Measurements from ENCODE around the gene CTDSPL.

CTDSPL gene

DNA sequence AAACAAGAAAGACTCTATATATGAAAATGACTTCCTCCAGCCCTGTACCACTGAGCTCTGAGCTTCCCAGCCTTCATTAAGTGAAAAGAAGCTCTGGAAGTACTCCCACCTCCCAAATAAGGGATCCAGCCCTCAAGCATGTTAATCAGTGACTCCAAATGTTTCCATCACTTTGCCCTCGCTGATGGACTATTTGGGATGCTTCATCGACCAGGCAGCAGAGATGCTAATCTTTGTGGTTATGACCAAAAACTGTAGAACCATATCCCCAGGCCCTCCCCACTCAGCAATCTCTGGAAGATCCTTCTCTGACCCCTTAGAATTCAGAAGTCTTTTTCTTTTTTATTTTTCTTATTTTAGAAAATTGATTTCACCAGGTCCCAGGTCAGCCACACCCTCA lies 2.3 kb upstream of the CTDSPL start:
- no peaks in the 10 kb centered on the region for H3K9me3 ChIP-seq (ENCODE audit: low read length)
- peaks cover 19% of the 10 kb centered on the region for H3K4me1 ChIP-seq (ENCODE audit: insufficient read depth, low read length)
- H2AFZ ChIP-seq (ENCODE audit: low read depth, low read length): no peak overlapping the region
- no peaks in the 10 kb centered on the region for H3K27me3 ChIP-seq (ENCODE audit: insufficient read depth, low read length)
- no peak overlapping the region for H3K4me3 ChIP-seq (ENCODE audit: low read length)
- H3K36me3 ChIP-seq (ENCODE audit: insufficient read depth, low read length): no peaks in the 10 kb centered on the region

DNA sequence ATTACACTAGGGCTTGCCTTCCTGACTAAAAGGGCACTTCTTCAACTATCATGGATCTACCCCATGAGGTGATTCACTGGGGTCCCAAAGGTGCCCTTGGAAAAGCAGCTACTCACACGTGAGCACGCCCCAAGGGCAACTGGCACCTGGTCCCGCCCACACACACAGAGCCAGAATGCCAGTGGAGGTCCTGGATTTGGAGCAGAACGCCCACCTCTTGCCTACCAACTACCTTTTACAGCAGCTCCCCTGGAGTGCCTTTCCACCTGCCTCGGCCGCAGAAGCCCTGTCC lies 1.8 kb upstream of the CTDSPL start:
- H3K9me3 ChIP-seq (ENCODE audit: low read length): no peaks in the 10 kb centered on the region
- H3K4me1 ChIP-seq (ENCODE audit: insufficient read depth, low read length): peaks cover 19% of the 10 kb centered on the region
- no peaks in the 10 kb centered on the region for H3K27me3 ChIP-seq (ENCODE audit: insufficient read depth, low read length)
- no peaks in the 10 kb centered on the region for H3K36me3 ChIP-seq (ENCODE audit: insufficient read depth, low read length)
- H3K4me3 ChIP-seq (ENCODE audit: low read length): no peak overlapping the region
- no peak overlapping the region for H2AFZ ChIP-seq (ENCODE audit: low read depth, low read length)

DNA sequence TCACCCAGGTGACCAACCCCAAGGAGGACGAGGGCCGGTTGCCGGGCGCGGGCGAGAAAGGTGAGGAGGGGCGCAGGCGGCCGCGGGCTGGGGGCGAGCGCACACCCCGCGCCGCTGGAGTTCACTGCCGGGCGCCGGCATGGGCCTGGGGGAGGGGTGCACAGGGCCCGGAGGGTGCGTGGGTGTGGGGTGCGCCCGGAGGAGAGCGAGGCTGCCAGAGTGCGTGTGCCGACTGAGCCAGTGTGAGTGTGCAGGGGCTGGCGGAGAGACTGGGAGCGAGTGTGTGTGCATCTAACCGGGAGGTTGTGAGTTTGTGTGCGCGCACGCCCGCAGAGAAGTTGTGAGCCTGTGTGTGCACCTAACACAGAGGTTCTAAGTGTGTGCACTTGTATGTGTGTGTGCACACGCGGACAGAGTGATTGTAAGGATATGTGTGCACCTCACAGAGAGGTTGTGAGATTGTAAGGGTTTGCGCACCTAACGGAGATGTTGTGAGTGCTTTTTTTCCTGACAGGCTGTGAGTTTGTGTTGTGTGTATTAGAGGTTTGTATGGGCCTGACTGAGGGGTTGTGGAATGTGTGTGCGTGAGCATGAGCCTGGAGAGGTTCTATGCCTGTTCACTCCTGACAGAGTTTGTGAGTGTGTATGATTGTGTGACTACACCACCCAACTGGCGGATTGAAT lies 681 bp downstream of the CTDSPL start:
- Histone ChIP-seq H3K4me3 (ENCODE audit: low read length) (peak overlapping the region; percentile 49), H3K9me3 (ENCODE audit: low read length) (no peaks in the 10 kb centered on the region), H3K27me3 (ENCODE audit: insufficient read depth, low read length) (no peaks in the 10 kb centered on the region), H3K36me3 (ENCODE audit: insufficient read depth, low read length) (no peaks in the 10 kb centered on the region), H2AFZ (ENCODE audit: low read depth, low read length) (peak overlapping the region; percentile 7), H3K4me1 (ENCODE audit: insufficient read depth, low read length) (peaks cover 19% of the 10 kb centered on the region)

DNA sequence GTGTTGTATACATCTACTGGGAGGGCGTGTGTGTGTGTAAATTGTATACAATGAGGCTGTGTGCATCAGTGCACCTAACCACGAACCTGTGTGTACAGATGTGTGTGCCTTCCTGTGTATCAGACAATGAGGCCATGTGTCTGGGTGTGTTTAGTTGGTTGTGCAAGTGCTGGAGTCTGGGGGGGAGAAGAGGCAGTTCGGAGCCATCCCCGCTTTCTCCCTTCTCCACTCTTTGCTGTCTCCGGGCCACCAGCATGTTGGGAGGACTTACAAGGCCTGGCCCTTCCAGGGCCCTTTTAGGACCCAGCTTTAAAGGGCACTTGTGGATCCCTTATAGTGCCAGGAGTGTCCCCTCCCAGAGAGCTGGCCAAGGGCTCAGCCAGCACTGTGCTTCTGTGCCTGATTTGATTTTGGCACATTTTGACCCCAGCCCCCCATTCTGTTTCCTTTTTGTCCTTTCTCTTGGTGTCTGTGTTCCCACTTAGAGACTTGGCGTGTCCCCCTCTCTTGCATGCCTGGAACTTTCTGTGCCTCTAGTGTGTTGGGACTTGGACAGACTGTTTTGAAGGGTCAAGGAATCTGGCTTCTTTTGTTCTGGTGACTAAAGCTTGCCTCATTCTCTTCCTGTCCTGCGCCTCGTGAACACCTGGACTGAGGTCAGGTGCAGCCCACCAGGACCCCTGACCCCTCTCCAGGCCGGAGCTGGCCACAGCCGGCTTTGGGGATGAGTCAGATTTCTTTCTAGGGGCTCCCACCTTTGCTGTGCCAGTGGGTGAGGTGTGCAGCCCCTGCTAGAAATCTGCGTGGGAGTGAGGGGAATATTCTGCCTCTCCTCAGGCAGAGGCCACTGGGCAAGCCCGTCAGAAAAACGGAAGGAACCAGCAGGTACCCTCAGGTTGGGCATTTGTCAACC lies 1.5 kb downstream of the CTDSPL start:
- Histone ChIP-seq H2AFZ (ENCODE audit: low read depth, low read length) (peak overlapping the region; percentile 7), H3K36me3 (ENCODE audit: insufficient read depth, low read length) (no peaks in the 10 kb centered on the region), H3K9me3 (ENCODE audit: low read length) (no peaks in the 10 kb centered on the region), H3K27me3 (ENCODE audit: insufficient read depth, low read length) (no peaks in the 10 kb centered on the region), H3K4me1 (ENCODE audit: insufficient read depth, low read length) (peaks cover 19% of the 10 kb centered on the region), H3K4me3 (ENCODE audit: low read length) (peak overlapping the region; percentile 49)

DNA sequence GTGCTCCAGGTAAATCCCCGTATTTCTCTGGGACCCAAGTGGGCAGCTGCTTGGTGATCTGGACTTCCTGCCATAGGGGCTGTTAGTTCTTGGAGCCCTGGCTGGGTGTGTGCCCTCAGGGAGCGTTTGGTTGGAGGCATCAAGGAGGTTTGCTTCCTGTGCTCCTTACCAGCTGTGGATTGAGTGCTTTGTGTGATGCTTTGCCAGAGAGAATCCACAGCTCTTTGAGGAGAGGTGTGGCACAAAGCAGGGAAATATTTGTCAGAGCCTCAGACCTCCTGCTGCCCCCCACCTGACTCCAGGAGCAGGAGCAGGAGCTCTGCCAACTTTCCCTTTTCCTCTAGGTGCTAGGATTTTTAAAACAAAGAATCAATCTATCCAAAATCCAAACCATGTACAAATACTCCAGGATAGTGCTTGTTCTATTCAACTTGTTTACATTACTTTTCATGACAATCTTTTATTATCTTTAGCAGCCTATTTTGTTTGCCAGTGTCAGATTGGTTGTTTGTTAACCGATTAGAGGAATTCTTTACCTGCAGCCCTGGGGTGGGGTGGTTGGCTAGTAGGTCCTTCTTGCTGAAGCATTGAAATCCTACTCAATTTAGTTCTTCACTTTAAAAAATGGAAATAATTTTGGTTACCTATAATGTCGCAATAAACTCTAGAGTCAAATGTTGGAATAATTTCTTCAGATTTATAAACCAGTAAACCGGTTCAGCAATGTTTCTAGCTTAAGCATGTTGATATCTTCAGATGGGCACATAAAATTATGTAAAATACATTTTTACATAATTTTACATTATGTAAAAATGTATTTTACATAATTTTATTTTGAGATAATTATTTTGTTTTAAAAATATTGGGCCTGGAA lies 2.5 kb downstream of the CTDSPL start:
- Histone ChIP-seq H3K36me3 (ENCODE audit: insufficient read depth, low read length) (no peaks in the 10 kb centered on the region), H3K4me1 (ENCODE audit: insufficient read depth, low read length) (peaks cover 19% of the 10 kb centered on the region), H3K27me3 (ENCODE audit: insufficient read depth, low read length) (no peaks in the 10 kb centered on the region), H2AFZ (ENCODE audit: low read depth, low read length) (no peak overlapping the region), H3K4me3 (ENCODE audit: low read length) (no peak overlapping the region), H3K9me3 (ENCODE audit: low read length) (no peaks in the 10 kb centered on the region)

DNA sequence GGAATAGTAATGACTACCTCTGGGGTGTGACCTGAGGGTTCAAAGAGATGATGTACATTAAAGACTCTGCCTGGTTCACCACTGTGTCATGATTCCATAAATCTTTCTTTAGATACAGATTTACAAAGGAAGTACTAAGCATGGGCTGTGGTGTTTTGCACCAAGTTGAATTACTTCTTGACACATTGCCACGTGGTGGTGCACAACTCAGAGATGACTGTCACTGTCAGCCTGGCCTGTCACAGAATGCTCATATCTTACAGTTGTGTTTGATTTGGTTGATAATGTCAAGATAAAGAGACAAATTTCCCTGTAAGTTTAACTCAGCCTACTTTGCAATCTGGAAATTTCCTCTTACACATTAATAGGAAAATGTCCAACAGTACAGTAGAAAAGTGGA lies 3.2 kb downstream of the CTDSPL start:
- Histone ChIP-seq H3K4me3 (ENCODE audit: low read length) (no peak overlapping the region), H3K36me3 (ENCODE audit: insufficient read depth, low read length) (no peaks in the 10 kb centered on the region), H2AFZ (ENCODE audit: low read depth, low read length) (no peak overlapping the region), H3K9me3 (ENCODE audit: low read length) (no peaks in the 10 kb centered on the region), H3K4me1 (ENCODE audit: insufficient read depth, low read length) (peaks cover 19% of the 10 kb centered on the region), H3K27me3 (ENCODE audit: insufficient read depth, low read length) (no peaks in the 10 kb centered on the region)

DNA sequence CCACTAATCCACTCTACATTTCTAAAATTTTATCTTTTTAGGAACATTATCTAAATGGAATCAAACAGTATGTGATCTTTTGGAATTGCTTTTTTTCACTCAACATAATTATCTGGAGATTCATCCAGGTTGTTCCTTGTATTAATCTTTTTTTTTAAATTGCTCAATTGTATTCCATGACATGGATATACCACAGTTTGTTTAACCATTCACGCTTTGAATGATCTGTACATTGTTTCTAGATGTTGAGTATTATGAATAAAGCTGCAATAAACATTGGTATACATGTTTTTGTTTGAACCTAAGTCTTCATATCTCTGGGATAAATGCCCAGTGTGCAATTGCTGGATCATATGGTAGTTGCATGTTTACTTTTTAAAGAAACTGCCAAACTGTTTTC lies 5.5 kb downstream of the CTDSPL start:
- no peak overlapping the region for H2AFZ ChIP-seq (ENCODE audit: low read depth, low read length)
- H3K9me3 ChIP-seq (ENCODE audit: low read length): peaks cover 2% of the 10 kb centered on the region
- H3K4me1 ChIP-seq (ENCODE audit: insufficient read depth, low read length): peaks cover 13% of the 10 kb centered on the region
- no peaks in the 10 kb centered on the region for H3K27me3 ChIP-seq (ENCODE audit: insufficient read depth, low read length)
- no peak overlapping the region for H3K4me3 ChIP-seq (ENCODE audit: low read length)
- no peaks in the 10 kb centered on the region for H3K36me3 ChIP-seq (ENCODE audit: insufficient read depth, low read length)

DNA sequence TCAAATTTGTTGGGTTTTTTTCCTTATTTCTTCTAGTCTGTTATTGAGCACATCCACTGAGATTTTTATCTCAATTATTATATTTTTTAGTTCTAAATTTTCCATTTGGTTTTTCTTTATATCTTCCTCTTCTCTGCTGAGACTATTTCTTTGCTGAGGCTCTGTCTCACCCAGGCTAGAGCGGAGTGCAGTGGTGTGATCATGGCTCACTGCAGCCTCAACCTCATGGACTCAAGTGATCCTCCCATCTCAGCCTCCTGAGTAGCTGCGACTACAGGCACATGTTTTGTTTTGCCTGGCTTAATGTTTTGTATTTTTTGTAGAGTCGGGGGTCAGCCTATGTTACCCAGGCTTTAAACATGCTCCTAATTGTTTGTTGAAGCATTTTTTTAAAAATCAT lies 10.2 kb downstream of the CTDSPL start:
- no peaks in the 10 kb centered on the region for H3K27me3 ChIP-seq (ENCODE audit: insufficient read depth, low read length)
- H3K4me1 ChIP-seq (ENCODE audit: insufficient read depth, low read length): no peaks in the 10 kb centered on the region
- peaks cover 8% of the 10 kb centered on the region for H3K9me3 ChIP-seq (ENCODE audit: low read length)
- no peaks in the 10 kb centered on the region for H3K36me3 ChIP-seq (ENCODE audit: insufficient read depth, low read length)
- no peak overlapping the region for H2AFZ ChIP-seq (ENCODE audit: low read depth, low read length)
- no peak overlapping the region for H3K4me3 ChIP-seq (ENCODE audit: low read length)

DNA sequence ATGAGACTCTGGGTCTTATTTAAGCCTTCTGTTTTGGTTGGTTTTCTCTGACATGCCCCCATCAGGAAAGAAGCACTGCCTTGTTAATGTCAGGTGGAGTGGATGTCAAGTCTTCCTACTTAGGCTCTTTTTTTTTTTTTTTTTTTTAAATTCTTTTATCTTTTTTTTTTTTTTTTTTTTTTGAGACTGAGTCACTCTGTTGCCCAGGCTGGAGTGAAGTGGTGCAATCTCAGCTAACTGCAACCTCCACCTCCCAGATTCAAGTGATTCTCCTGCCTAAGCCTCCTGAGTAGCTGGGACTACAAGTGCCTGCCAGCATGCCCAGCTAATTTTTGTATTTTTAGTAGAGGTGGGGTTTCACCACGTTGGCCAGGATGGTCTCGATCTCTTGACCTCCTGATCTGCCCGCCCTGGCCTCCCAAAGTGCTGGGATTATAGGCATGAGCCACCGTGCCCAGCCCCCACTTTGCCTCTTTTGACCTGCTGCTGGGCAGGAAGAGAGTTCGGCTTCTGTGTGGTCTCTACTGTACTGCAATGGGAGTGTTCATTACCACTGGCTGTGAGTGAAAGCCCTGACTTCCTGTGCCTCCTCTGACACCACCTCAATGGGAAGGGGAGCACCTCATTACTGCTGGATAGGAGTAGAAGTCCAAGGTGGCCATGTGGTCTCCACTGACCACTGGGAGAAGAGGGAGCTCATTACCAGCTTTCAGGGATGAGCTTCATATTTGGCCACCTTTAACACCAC lies 10.9 kb downstream of the CTDSPL start:
- H3K4me3 ChIP-seq (ENCODE audit: low read length): no peak overlapping the region
- H3K9me3 ChIP-seq (ENCODE audit: low read length): peaks cover 9% of the 10 kb centered on the region
- H3K36me3 ChIP-seq (ENCODE audit: insufficient read depth, low read length): no peaks in the 10 kb centered on the region
- H3K4me1 ChIP-seq (ENCODE audit: insufficient read depth, low read length): no peaks in the 10 kb centered on the region
- no peaks in the 10 kb centered on the region for H3K27me3 ChIP-seq (ENCODE audit: insufficient read depth, low read length)
- H2AFZ ChIP-seq (ENCODE audit: low read depth, low read length): no peak overlapping the region

DNA sequence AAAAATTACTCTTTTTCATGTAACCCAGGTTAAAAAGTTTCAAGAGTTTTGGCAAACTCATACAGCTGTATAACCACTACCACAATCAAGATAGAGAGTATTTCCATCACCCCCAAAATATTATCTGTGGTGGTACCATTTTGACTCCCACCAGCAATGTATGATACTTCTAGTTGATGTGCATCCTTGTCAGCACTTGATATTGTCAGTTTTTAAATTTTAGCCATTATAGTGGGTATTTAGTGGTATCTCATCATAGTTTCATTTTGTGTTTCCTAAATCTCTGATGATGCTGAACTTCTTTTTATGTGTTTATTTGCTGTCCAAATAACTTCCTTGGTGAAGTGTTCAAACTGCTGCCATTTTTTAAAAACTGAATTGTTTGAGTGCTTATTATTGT lies 14.6 kb downstream of the CTDSPL start:
- Histone ChIP-seq H3K4me1 (ENCODE audit: insufficient read depth, low read length) (no peaks in the 10 kb centered on the region), H2AFZ (ENCODE audit: low read depth, low read length) (no peak overlapping the region), H3K9me3 (ENCODE audit: low read length) (peaks cover 10% of the 10 kb centered on the region), H3K36me3 (ENCODE audit: insufficient read depth, low read length) (no peaks in the 10 kb centered on the region), H3K27me3 (ENCODE audit: insufficient read depth, low read length) (no peaks in the 10 kb centered on the region), H3K4me3 (ENCODE audit: low read length) (no peak overlapping the region)

DNA sequence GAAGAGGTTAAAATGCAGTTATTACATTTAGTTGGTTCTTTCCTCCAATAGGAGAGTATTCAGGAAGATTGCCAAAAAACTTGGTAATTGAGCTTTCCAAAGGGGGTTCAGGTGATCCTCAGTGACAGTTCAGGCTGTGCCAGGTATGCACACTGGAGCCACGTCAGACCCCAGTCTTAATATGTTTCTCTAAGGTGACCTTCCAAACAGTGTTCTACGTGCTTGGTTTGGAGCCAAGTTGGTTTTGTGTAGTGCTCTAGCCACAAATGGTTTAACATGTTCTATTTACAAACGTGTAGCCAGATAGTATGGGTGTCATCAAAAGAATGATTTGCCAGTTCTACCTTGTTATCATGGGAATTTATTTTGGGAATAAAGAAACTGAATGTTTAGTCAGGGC lies 21.0 kb downstream of the CTDSPL start:
- no peak overlapping the region for H2AFZ ChIP-seq (ENCODE audit: low read depth, low read length)
- H3K9me3 ChIP-seq (ENCODE audit: low read length): no peaks in the 10 kb centered on the region
- H3K4me3 ChIP-seq (ENCODE audit: low read length): no peak overlapping the region
- H3K4me1 ChIP-seq (ENCODE audit: insufficient read depth, low read length): no peaks in the 10 kb centered on the region
- no peaks in the 10 kb centered on the region for H3K27me3 ChIP-seq (ENCODE audit: insufficient read depth, low read length)
- H3K36me3 ChIP-seq (ENCODE audit: insufficient read depth, low read length): no peaks in the 10 kb centered on the region

DNA sequence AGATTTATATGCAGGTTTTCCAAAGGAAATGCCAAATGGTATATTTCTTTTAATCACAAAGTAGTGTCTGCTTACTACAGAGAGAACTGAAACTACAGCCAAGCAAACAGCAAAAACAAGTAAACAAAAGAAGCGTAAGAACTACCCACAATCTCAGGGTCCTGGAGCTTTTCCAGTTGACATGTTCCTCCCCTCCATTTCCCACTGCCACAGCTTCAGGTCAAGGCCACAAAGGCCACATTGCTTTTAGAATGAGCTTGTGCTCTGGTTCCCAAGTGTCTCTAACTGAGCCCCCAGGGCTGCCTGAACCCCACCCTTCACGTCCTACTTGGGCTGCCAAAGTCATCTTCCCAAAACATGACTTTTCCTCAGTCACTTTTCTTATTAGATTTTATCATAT lies 24.1 kb downstream of the CTDSPL start:
- no peak overlapping the region for H2AFZ ChIP-seq (ENCODE audit: low read depth, low read length)
- no peaks in the 10 kb centered on the region for H3K36me3 ChIP-seq (ENCODE audit: insufficient read depth, low read length)
- H3K4me3 ChIP-seq (ENCODE audit: low read length): no peak overlapping the region
- H3K4me1 ChIP-seq (ENCODE audit: insufficient read depth, low read length): no peaks in the 10 kb centered on the region
- no peaks in the 10 kb centered on the region for H3K27me3 ChIP-seq (ENCODE audit: insufficient read depth, low read length)
- H3K9me3 ChIP-seq (ENCODE audit: low read length): no peaks in the 10 kb centered on the region

All from neuron (in vitro differentiated cells).